IPS-NIHi7 (cell line): ENCODE measurements around the gene LYPD3.

ENCODE experiments used
- DNase-seq: peaks from one replicate; pipeline ENCODE4 v3.0.0; 2012; ENCODE audit warnings: mixed read lengths; ENCODE audit errors: extremely low spot score

Gene LYPD3

GRCh38 chr19:43485951-43486350 lies 20.5 kb upstream of the LYPD3 start:
- no peak for DNase-seq

- DNase-seq = no peak
Observed at GRCh38 chr19:43483281-43483680, 17.9 kb upstream of the LYPD3 start.

- DNase-seq = no peak
Observed at GRCh38 chr19:43482193-43482592, 16.8 kb upstream of the LYPD3 start.

DNA sequence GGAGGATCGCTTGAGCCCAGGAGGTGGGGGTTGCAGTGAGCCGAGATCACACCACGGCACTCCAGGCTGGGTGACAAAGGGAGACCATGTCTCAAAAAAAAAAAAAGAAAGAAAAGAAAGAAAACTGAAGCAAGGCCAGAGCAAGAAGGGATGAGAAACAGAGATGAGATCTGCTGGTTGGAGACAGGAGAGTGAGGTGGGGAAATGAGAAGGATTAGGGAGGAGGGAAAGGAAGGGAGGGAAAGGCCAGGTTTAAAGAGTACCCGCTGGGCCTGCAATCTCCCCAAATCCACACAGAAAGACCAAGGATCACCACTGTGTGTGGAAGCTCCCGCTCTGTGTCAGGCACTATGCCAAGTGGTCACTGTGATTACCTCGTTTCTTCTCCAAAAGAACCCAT lies 16.3 kb upstream of the LYPD3 start:
- DNase-seq = no peak

- DNase-seq = no peak
Observed at GRCh38 chr19:43480574-43480973, 15.2 kb upstream of the LYPD3 start.

- no peak for DNase-seq
Observed at GRCh38 chr19:43479961-43480561, 14.7 kb upstream of the LYPD3 start.

DNA sequence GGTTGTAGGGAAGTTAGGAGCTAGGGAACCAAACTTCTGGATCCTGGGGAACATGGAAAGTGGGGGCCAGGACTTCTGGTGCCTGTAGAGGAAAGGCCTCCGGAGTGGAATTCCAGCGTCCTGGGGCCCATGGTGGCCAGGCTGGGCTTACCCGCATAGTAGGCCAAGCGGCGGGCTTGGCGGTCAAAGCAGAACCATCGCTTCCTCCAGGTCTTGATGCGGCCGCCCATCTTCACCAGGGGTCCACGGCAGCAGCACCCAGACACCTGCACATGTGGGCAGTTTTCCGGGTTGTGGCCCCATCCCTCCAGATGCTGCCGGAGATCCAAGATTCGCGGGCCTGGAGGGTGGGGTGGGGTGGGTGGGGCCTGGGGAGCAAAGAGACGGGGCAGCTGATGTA lies 13.8 kb upstream of the LYPD3 start:
- DNase-seq = no peak

- no peak for DNase-seq
Observed at GRCh38 chr19:43478323-43478722, 12.9 kb upstream of the LYPD3 start.

- DNase-seq = no peak
Observed at GRCh38 chr19:43476606-43477005, 11.2 kb upstream of the LYPD3 start.

- DNase-seq = peak; percentile 99
Observed at GRCh38 chr19:43474986-43475705, 9.7 kb upstream of the LYPD3 start.

DNA sequence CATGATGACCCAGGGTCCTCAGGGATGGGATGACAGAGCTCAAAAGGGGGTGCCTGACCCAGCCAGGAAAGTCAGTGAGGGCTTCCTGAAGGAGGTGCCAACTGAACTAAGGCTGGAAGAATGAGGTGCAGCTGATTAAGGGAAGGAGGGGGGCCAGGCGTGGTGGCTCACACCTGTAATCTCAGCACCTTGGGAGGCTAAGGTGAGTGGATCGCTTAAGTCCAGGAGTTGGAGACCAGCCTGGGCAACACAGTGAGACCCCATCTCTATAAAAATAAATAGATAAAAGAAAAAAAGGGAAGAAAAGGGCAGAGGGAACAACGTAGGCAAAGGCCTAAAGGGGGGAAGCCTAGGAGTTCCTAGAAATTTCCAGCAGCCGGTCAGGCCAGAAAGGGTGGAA lies 9.1 kb upstream of the LYPD3 start:
- DNase-seq = no peak

DNA sequence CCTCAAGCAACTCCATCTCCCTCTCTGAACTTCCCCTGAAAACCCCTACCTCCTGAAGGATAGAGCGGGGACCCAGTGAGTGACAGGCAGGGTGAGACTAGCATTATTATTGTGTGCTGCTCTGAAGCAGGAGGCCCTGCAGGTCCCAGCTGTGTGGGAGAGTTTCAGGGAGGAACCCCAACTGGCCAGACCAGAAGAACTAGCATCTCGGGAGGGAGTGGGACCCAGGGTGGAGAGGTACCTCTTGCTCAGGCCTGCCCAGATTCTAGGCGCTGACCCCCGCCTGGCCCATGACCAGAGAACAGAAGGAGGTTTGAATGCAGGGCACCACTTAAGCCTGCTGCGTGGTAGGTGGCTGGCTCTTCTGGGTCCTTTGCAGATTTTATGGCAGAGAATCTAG lies 5.7 kb upstream of the LYPD3 start:
- DNase-seq = no peak

DNA sequence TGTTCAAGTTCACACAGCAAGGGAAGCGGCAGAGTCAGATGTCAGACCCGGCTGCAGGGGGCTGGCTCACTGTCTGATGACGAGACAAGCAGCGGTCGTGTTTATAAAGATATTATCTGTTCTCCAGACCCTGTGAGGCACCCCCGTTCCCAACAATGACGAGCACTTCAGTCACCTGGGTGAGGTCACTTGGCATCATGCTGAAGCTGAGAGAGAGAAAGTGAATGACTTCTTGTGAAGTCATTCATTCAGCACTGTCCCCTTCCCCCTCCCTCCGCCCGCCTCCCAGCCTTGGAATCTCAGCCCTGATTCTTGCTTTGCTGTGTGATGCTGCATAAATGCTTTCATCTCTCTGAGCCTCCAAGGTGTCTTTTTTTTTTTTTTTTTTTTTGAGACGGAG lies 4.9 kb upstream of the LYPD3 start:
- no peak for DNase-seq

DNA sequence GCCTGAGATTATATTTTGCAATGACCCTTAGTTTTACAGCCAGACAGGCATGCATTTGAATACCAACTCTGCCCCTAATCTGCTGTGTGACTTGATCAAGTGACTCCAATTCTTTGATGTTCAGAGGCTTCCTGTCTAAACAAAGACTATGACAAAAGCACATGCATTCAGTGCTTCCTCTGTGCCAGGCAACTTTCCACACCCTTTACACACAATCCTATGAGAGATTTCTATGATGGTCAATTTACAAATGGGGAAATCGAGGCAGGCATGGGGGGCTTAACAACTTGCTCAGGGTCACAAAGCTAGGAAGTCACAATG lies 3.7 kb upstream of the LYPD3 start:
- no peak for DNase-seq

DNA sequence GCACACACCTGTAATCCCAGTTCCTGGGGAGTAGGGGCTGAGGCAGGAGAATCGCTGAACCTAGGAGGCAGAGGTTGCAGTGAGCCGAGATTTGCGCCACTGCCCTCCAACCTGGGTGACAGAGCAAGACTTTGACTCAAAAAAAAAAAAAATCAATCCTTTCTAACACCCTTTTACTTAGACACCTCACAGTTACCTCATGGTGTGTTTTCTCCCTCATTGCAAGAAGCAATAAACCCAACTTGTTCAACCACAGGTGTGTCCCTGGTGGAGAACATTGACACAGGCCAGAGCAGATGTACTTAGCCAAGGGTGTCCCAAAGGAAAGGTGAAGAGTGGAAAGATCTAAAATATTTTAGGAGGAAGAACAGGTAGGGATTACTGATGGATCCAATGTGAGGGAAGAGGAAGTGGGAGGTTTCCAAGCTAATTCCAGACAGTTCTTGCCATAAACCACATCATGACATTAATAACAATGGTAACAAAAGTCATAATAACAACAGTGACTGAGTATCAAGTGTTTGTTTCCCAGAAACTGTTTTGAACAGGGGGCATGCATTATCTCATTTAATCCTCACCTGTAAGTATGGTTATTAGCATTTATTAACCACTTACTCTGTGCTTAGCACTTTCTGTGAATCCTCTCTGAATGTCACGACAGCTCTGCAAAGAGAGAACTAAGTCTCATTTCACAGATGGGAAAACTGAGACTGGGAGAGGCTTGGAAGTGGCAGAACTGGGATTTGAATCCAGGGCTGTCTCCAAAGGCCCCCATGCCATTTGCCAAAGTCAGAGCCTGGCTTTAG lies 3.1 kb upstream of the LYPD3 start:
- no peak for DNase-seq

- no peak for DNase-seq
Observed at GRCh38 chr19:43467730-43468129, 2.3 kb upstream of the LYPD3 start.

- no peak for DNase-seq
Observed at GRCh38 chr19:43467276-43467675, 1.9 kb upstream of the LYPD3 start.

GRCh38 chr19:43466793-43467192 lies 1.4 kb upstream of the LYPD3 start:
- DNase-seq = no peak

GRCh38 chr19:43464134-43464775 lies 1.2 kb downstream of the LYPD3 start:
- peak; percentile 74 for DNase-seq

- peak; percentile 97 for DNase-seq
Observed at GRCh38 chr19:43463381-43464133, 1.9 kb downstream of the LYPD3 start.

GRCh38 chr19:43462785-43463380 lies 2.5 kb downstream of the LYPD3 start:
- DNase-seq = no peak
